Measurements from ENCODE around the gene ANKRD28.
"Not testable (repeated sequence)": the region's sequence is repeated elsewhere in the genome, so short reads cannot be mapped to it uniquely, and the experiment has no call there.

Gene ANKRD28

GRCh38 chr3:15801298-15801697 lies 3.5 kb upstream of the ANKRD28 start:
- DNase-seq: no peak

- no peak for DNase-seq
These were observed 3.0 kb upstream of the ANKRD28 start for GRCh38 chr3:15800780-15801179.

- DNase-seq: no peak
These were observed 2.5 kb upstream of the ANKRD28 start for GRCh38 chr3:15800327-15800726.

GRCh38 chr3:15798533-15799245 lies 910 bp upstream of the ANKRD28 start:
- no peak for DNase-seq

- DNase-seq: no peak
These were observed 773 bp downstream of the ANKRD28 start for GRCh38 chr3:15796771-15797641.

GRCh38 chr3:15796331-15796730 lies 1.4 kb downstream of the ANKRD28 start:
- DNase-seq: no peak

- DNase-seq: no peak
These were observed 2.0 kb downstream of the ANKRD28 start for GRCh38 chr3:15795651-15796308.

- DNase-seq: no peak
These were observed 2.7 kb downstream of the ANKRD28 start for GRCh38 chr3:15794842-15795650.

GRCh38 chr3:15794303-15794771 lies 3.4 kb downstream of the ANKRD28 start:
- no peak for DNase-seq

GRCh38 chr3:15791525-15791924 lies 6.3 kb downstream of the ANKRD28 start:
- DNase-seq: no peak

- DNase-seq: no peak
These were observed 9.8 kb downstream of the ANKRD28 start for GRCh38 chr3:15787941-15788340.

GRCh38 chr3:15787526-15787925 lies 10.3 kb downstream of the ANKRD28 start:
- no peak for DNase-seq

GRCh38 chr3:15783361-15783969 lies 14.3 kb downstream of the ANKRD28 start:
- no peak for DNase-seq

GRCh38 chr3:15782429-15782828 lies 15.3 kb downstream of the ANKRD28 start:
- no peak for DNase-seq

- DNase-seq: no peak
These were observed 16.0 kb downstream of the ANKRD28 start for GRCh38 chr3:15781637-15782402.

GRCh38 chr3:15781131-15781530 lies 16.6 kb downstream of the ANKRD28 start:
- DNase-seq: no peak

GRCh38 chr3:15779111-15779510 lies 18.7 kb downstream of the ANKRD28 start:
- no peak for DNase-seq

- no peak for DNase-seq
These were observed 19.4 kb downstream of the ANKRD28 start for GRCh38 chr3:15778332-15778858.

GRCh38 chr3:15774931-15775560 lies 22.7 kb downstream of the ANKRD28 start:
- not testable (repeated sequence) for DNase-seq

- no peak for DNase-seq
These were observed 26.3 kb downstream of the ANKRD28 start for GRCh38 chr3:15771444-15771843.

All from stimulated activated naive CD4-positive, alpha-beta T cell (primary cell).